Measurements from ENCODE around the gene FRK.
"Not testable (repeated sequence)": the region's sequence is repeated elsewhere in the genome, so short reads cannot be mapped to it uniquely, and the experiment has no call there.

FRK gene

GRCh38 chr6:116060572-116061283, at the start of gene FRK:
Gene FRK, minus strand, starts transcription at chr6:116060891. Its CDS starts 580 bp downstream, at chr6:116060311.
- in situ Hi-C loops (cut with MboI; ENCODE audit: low sequenced_read_pairs): no loop called here
- H3K4me3 ChIP-seq: no peak within 1 kb of the TSS
- DNase-seq (ENCODE audit: low spot score in 2 of 2): no peak
- H3K36me3 ChIP-seq (replicated peaks): no peaks in the 10 kb centered on the region
- no peaks in the 10 kb centered on the region for H3K4me1 ChIP-seq
- no peaks in the 10 kb centered on the region for H3K27me3 ChIP-seq (ENCODE audit: low read depth)
- H3K9me3 ChIP-seq: no peaks in the 10 kb centered on the region

DNA sequence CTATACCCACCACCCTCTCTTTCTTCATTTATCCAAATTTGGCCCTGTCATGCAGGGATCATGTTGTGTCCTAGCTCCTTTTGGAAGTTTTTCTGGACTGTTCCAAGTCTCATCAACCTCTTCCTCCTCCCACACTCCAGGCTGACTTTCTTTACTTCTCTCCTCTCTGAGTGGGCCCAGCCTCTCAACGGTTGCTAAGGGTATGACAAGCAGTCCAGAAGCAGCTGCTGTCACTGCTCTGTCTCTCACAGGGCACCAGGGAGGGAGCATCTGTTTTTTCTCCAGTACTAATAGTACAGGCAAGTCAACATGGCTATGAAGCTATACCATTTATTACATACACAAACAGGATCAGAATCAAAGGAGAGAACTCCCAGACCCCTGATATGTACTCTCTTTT, 48.1 kb upstream of the FRK start:
- in situ Hi-C loops (cut with MboI; ENCODE audit: low sequenced_read_pairs): no loop called here
- Histone ChIP-seq H3K27me3 (ENCODE audit: low read depth) (no peaks in the 10 kb centered on the region), H3K4me1 (peaks cover 36% of the 10 kb centered on the region), H3K4me3 (no peak overlapping the region), H3K36me3 (replicated peaks) (peaks cover 9% of the 10 kb centered on the region), H3K9me3 (no peaks in the 10 kb centered on the region)
- peak in 1 of 2 experiments; percentile 22 for DNase-seq (ENCODE audit: low spot score in 2 of 2)

DNA sequence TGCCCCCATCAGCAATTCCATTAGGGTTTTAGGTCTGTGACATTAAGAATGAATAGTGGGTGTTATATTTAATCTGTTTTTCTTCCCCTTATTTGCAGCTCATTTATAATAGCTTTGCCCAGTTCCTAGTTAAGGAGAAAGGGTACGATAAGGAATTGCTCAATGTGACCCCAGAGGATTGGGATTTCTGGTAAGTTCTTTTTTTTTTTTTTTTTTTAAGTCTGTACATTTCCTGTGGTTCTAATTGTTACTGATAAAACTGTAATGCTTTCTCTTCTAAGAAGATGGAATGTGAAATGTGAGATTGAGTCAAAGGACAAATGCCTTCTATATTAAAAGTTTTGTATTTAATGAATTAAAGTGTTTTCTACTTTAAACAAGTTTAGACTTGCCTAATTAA, 45.5 kb upstream of the FRK start:
- Histone ChIP-seq H3K9me3 (no peaks in the 10 kb centered on the region), H3K27me3 (ENCODE audit: low read depth) (no peaks in the 10 kb centered on the region), H3K4me1 (peaks cover 41% of the 10 kb centered on the region), H3K4me3 (no peak overlapping the region), H3K36me3 (replicated peaks) (peaks cover 9% of the 10 kb centered on the region)
- in situ Hi-C loops (cut with MboI; ENCODE audit: low sequenced_read_pairs): no loop called here
- DNase-seq (ENCODE audit: low spot score in 2 of 2): no peak

DNA sequence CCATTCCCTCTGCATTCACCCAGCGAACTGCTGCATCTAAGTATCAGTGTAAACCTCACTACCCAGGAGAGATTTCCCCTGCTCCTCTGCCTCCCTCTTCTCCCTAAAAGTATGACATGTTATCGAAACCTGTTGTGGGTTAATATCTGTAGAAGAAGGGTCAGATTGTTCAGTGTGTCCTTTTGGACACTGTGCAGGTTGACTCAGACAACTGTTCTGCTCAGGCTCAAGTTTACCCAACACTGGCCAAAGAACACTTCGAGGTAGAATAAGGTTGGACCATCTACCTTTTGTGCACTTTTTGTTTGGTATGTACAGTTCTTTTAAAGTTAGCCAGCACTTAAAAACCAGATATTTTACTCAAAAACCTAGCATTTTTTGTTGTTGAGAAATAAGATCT, 44.6 kb upstream of the FRK start:
- Histone ChIP-seq H3K9me3 (no peaks in the 10 kb centered on the region), H3K4me3 (no peak overlapping the region), H3K4me1 (peaks cover 43% of the 10 kb centered on the region), H3K36me3 (replicated peaks) (peaks cover 1% of the 10 kb centered on the region; the same call in 1 of the 2 replicates), H3K27me3 (ENCODE audit: low read depth) (no peaks in the 10 kb centered on the region)
- in situ Hi-C loops (cut with MboI; ENCODE audit: low sequenced_read_pairs): no loop called here
- DNase-seq (ENCODE audit: low spot score in 2 of 2): no peak

DNA sequence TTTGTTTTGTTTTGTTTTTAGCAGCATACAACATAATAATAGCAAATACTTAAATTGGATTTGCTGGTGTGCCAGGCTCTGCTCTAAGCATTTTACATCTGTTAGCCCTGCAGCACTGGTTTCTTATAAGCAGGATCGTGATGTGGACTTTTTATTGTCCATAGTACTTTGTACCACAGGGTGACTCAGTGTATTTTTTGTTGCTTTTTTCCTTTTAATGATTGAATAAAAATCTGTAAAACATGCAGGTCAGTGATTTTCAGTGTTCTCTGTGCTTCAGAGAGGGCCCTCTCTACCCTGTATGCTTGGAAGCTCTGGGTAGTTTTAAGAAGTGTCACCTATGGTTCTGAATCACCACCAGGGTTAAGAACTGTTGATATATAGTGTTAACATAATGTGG, 43.9 kb upstream of the FRK start:
- Histone ChIP-seq H3K27me3 (ENCODE audit: low read depth) (no peaks in the 10 kb centered on the region), H3K4me1 (peaks cover 44% of the 10 kb centered on the region), H3K9me3 (no peaks in the 10 kb centered on the region), H3K4me3 (no peak overlapping the region), H3K36me3 (replicated peaks) (no peaks in the 10 kb centered on the region; the same call in 1 of the 2 replicates)
- in situ Hi-C loops (cut with MboI; ENCODE audit: low sequenced_read_pairs): no loop called here
- DNase-seq (ENCODE audit: low spot score in 2 of 2): no peak

DNA sequence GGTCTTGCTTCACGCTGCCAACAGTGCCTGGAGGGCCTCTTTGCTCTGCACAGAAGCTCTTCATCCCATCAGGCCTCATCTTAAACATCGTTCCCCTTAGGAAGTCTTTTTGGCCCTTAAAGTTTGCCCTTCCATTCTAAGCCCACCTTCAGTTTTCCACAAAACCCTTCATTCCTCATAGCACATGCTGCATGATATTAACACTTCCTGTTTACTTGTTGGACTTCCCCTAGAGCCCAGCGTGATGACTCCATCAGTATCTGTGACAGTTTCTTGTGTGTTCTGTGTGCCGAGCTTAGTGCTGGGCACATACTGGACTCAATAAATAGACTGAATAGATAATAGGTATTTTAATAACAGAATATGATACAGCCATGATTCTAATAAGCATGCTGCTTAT, 42.2 kb upstream of the FRK start:
- Histone ChIP-seq H3K9me3 (no peaks in the 10 kb centered on the region), H3K27me3 (ENCODE audit: low read depth) (no peaks in the 10 kb centered on the region), H3K4me3 (no peak overlapping the region), H3K4me1 (peaks cover 30% of the 10 kb centered on the region), H3K36me3 (replicated peaks) (no peaks in the 10 kb centered on the region; the same call in 1 of the 2 replicates)
- DNase-seq (ENCODE audit: low spot score in 2 of 2): no peak
- in situ Hi-C loops (cut with MboI; ENCODE audit: low sequenced_read_pairs): no loop called here

DNA sequence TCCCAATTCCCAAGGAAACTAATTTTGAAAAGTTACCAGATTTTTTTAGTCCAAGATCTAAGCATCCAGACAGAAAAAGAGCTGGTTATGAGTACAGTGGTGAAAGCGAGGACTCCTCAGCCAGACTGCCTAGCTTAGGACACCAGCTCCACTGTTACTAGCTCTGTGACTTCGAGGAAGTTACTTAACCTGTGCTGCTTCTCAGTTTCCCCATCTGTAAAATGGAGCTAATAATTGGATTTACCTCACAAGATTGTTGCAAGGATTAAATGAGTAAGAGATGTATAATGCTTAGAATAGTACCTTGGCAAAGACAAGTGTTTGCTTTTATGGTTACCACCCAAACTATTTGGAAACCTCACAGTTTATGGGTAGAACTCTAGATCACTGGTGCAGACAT, 41.1 kb upstream of the FRK start:
- Histone ChIP-seq H3K36me3 (replicated peaks) (no peaks in the 10 kb centered on the region; the same call in 1 of the 2 replicates), H3K27me3 (ENCODE audit: low read depth) (no peaks in the 10 kb centered on the region), H3K4me1 (peaks cover 24% of the 10 kb centered on the region), H3K4me3 (peak overlapping the region; percentile 82), H3K9me3 (no peaks in the 10 kb centered on the region)
- DNase-seq (ENCODE audit: low spot score in 2 of 2): no peak
- in situ Hi-C loops (cut with MboI; ENCODE audit: low sequenced_read_pairs): no loop called here

- Histone ChIP-seq H3K27me3 (ENCODE audit: low read depth) (no peaks in the 10 kb centered on the region), H3K4me3 (peak overlapping the region; percentile 82), H3K9me3 (no peaks in the 10 kb centered on the region), H3K36me3 (replicated peaks) (no peaks in the 10 kb centered on the region; the same call in 1 of the 2 replicates), H3K4me1 (peaks cover 19% of the 10 kb centered on the region)
- in situ Hi-C loops (cut with MboI; ENCODE audit: low sequenced_read_pairs): no loop called here
- DNase-seq (ENCODE audit: low spot score in 2 of 2): peak; percentile 91
These were observed 40.6 kb upstream of the FRK start for GRCh38 chr6:116101302-116101718.

GRCh38 chr6:116100419-116101301, 40.0 kb upstream of the FRK start, which contains the start of gene NT5DC1:
Gene NT5DC1, plus strand, starts transcription at chr6:116100853. Its CDS starts 78 bp downstream, at chr6:116100931.
- in situ Hi-C loops (cut with MboI; ENCODE audit: low sequenced_read_pairs): no loop called here
- peak; percentile 82 to 88 for DNase-seq (ENCODE audit: low spot score in 2 of 2)

GRCh38 chr6:116099036-116099435, 38.3 kb upstream of the FRK start:
- Histone ChIP-seq H3K4me1 (peaks cover 13% of the 10 kb centered on the region), H3K36me3 (replicated peaks) (no peaks in the 10 kb centered on the region; the same call in 1 of the 2 replicates), H3K4me3 (no peak overlapping the region), H3K9me3 (no peaks in the 10 kb centered on the region), H3K27me3 (ENCODE audit: low read depth) (no peaks in the 10 kb centered on the region)
- no peak for DNase-seq (ENCODE audit: low spot score in 2 of 2)
- in situ Hi-C loops (cut with MboI; ENCODE audit: low sequenced_read_pairs): no loop called here

More at GRCh38 chr6:116100419-116101301, 40.0 kb upstream of the FRK start, which contains the start of gene NT5DC1:
- H3K9me3 ChIP-seq: no peaks in the 10 kb centered on the region
- H3K27me3 ChIP-seq (ENCODE audit: low read depth): no peaks in the 10 kb centered on the region
- no peaks in the 10 kb centered on the region; the same call in 1 of the 2 replicates for H3K36me3 ChIP-seq (replicated peaks)
- H3K4me1 ChIP-seq: peaks cover 13% of the 10 kb centered on the region
- H3K4me3 ChIP-seq: peak within 1 kb of the TSS; percentile 82

DNA sequence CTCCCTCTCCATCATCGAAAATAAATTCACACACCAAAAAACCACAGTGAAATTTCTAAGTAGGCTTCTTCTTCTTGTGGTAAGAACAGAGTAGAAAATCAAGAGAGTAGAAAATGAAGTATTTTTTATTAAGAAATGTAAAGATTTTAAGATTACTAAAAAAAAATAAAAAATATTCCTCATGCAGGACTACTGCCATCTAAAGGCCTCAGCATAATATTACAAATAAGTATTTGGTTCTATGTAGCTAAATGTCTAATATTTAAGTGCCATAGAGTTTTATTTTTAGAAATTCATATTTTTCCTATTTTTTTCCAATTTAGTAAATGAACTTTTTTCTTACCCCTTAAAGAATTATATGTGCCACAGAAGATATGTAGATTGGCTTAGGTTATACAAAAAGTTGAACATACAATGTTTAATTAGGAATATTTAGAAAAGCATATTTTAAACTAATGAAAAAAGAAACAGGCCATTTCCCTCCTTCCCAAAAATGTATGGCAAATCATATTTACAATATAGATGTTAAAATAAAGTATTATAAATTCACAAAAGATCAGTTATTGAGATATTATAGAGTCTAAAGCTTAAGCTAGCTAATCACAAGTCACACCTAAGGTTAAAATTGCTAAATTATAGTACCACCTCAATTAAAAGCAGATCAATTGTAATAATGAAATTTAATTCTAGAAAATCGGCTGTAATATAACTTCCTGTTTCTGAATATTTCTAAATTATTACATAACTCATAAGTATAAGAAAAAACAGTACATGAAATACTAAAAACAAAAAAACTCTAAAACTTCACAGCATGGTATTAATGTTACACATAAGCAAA, 36.5 kb upstream of the FRK start:
- H3K4me1 ChIP-seq: peaks cover 13% of the 10 kb centered on the region
- H3K36me3 ChIP-seq (replicated peaks): no peaks in the 10 kb centered on the region
- in situ Hi-C loops (cut with MboI; ENCODE audit: low sequenced_read_pairs): no loop called here
- H3K9me3 ChIP-seq: no peaks in the 10 kb centered on the region
- no peaks in the 10 kb centered on the region for H3K27me3 ChIP-seq (ENCODE audit: low read depth)
- DNase-seq (ENCODE audit: low spot score in 2 of 2): no peak
- H3K4me3 ChIP-seq: no peak overlapping the region

- H3K4me1 ChIP-seq; H3K9me3 ChIP-seq; DNase-seq (ENCODE audit: low spot score in 2 of 2); in situ Hi-C loops (cut with MboI; ENCODE audit: low sequenced_read_pairs); H3K27me3 ChIP-seq (ENCODE audit: low read depth); H3K36me3 ChIP-seq (replicated peaks); H3K4me3 ChIP-seq: not testable (repeated sequence)
These were observed 35.5 kb upstream of the FRK start for GRCh38 chr6:116096048-116096759.

DNA sequence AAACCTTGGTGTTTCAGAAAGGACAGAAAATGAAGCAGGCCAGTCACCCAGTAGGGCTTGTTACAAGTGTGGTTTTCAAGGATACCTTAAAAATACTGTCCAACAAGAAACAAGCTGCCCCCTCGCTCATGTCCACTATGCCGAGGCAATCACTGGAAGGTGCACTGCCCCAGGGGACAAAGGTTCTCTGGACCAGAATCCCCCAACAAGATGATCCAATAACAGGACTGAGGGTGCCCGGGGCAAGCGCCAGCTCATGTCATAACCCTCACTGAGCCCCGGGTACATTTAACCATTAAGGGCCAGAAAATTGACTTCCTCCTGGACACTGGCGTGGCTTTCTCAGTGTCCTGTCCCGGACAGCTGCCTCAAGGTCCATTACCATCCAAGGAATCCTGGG, 33.4 kb upstream of the FRK start:
- DNase-seq (ENCODE audit: low spot score in 2 of 2): no peak
- no peaks in the 10 kb centered on the region for H3K27me3 ChIP-seq (ENCODE audit: low read depth)
- no peaks in the 10 kb centered on the region for H3K4me1 ChIP-seq
- H3K9me3 ChIP-seq: no peaks in the 10 kb centered on the region
- in situ Hi-C loops (cut with MboI; ENCODE audit: low sequenced_read_pairs): no loop called here
- H3K36me3 ChIP-seq (replicated peaks): no peaks in the 10 kb centered on the region
- H3K4me3 ChIP-seq: no peak overlapping the region
